GM23338 (cell line): ENCODE measurements around the gene KLHL7. TPM values are rescaled to one million over a fixed set of nuclear protein-coding genes. Genes with fewer than 3 reads are reported as not detected.

Experiments used
- ATAC-seq: fragments of 200-7000 bp; cut with Tn5 transposase; 3 replicates; pipeline ENCODE4 v1.9.1; 2020
- DNase-seq: peaks from one replicate; pipeline ENCODE4 v3.0.0-alpha.2; 2015; ENCODE audit warnings: low spot score
- H2AFZ ChIP-seq: fragments of 200-600 bp; sonication (generic); 2 replicates; pipeline ENCODE4 v1.8.0; 2016; ENCODE audit warnings: antibody characterized with exemption, mild to moderate bottlenecking, moderate library complexity
- H3F3A ChIP-seq: fragments of 200-600 bp; sonication (generic); replicated peaks from 2 replicates; pipeline ENCODE4 v1.8.0; 2017; ENCODE audit warnings: antibody characterized with exemption, mixed run types, low read depth
- H3K27ac ChIP-seq: fragments of 200-600 bp; sonication (generic); 2 replicates; pipeline ENCODE4 v1.6.1; 2016; ENCODE audit warnings: low read depth
- H3K27me3 ChIP-seq: fragments of 200-600 bp; sonication (generic); 2 replicates; pipeline ENCODE4 v1.8.0; 2016; ENCODE audit warnings: mild to moderate bottlenecking, mixed run types, moderate library complexity; ENCODE audit not compliant: insufficient read depth
- H3K36me3 ChIP-seq: fragments of 200-600 bp; sonication (generic); 2 replicates; pipeline ENCODE4 v1.8.0; 2016; ENCODE audit warnings: mild to moderate bottlenecking; ENCODE audit not compliant: insufficient read depth
- H3K4me1 ChIP-seq: fragments of 200-600 bp; sonication (generic); 2 replicates; pipeline ENCODE4 v1.8.0; 2016; ENCODE audit warnings: mild to moderate bottlenecking, moderate library complexity; ENCODE audit not compliant: insufficient read depth
- H3K4me2 ChIP-seq: fragments of 200-600 bp; sonication (generic); 2 replicates; pipeline ENCODE4 v1.7.1; 2017; ENCODE audit warnings: mixed run types
- H3K4me3 ChIP-seq: fragments of 200-600 bp; sonication (generic); 2 replicates; pipeline ENCODE4 v1.6.1; 2016; ENCODE audit warnings: mixed run types
- H3K79me2 ChIP-seq: fragments of 200-600 bp; sonication (generic); replicated peaks from 2 replicates; pipeline ENCODE4 v1.8.0; 2017; ENCODE audit warnings: mild to moderate bottlenecking; ENCODE audit not compliant: insufficient read depth
- H3K9me2 ChIP-seq: fragments of 200-600 bp; sonication (generic); 2 replicates; pipeline ENCODE4 v1.8.0; 2017; ENCODE audit not compliant: insufficient read depth
- H4K20me1 ChIP-seq: fragments of 200-600 bp; sonication (generic); replicated peaks from 2 replicates; pipeline ENCODE4 v1.8.0; 2017; ENCODE audit warnings: mild to moderate bottlenecking; ENCODE audit not compliant: insufficient read depth
- H3K27ac Mint-ChIP-seq: 2 replicates; pipeline ENCODE4 v1.8.0; 2020; ENCODE audit warnings: inconsistent platforms, mild to moderate bottlenecking, moderate library complexity, mixed read lengths
- H3K27me3 Mint-ChIP-seq: 3 replicates; pipeline ENCODE4 v1.8.0; 2022; ENCODE audit warnings: low read depth, mild to moderate bottlenecking, moderate library complexity, mixed read lengths, inconsistent platforms; ENCODE audit not compliant: insufficient read depth, poor library complexity
- H3K36me3 Mint-ChIP-seq: 3 replicates; pipeline ENCODE4 v1.8.0; 2021; ENCODE audit warnings: low read depth, mild to moderate bottlenecking, inconsistent platforms, moderate library complexity, mixed read lengths
- H3K4me1 Mint-ChIP-seq: 3 replicates; pipeline ENCODE4 v1.8.0; 2020; ENCODE audit warnings: mild to moderate bottlenecking, inconsistent platforms, mixed read lengths
- H3K4me3 Mint-ChIP-seq: 3 replicates; pipeline ENCODE4 v1.8.0; 2021; ENCODE audit warnings: moderate library complexity, mild to moderate bottlenecking, inconsistent platforms, mixed read lengths
- H3K9me3 Mint-ChIP-seq: 3 replicates; pipeline ENCODE4 v1.8.0; 2020; ENCODE audit warnings: moderate library complexity, mild to moderate bottlenecking, inconsistent platforms, mixed read lengths
- CREB1 ChIP-seq: fragments of 250-450 bp; sonication (Bioruptor Pico); IDR thresholded peaks from 2 replicates; pipeline ENCODE4 v1.5.0; 2020; ENCODE audit warnings: low read depth, mild to moderate bottlenecking, moderate library complexity
- EZH2 ChIP-seq: fragments of 200-600 bp; sonication (generic); IDR thresholded peaks from one replicate; pipeline ENCODE4 v1.8.0; 2017; ENCODE audit warnings: antibody characterized with exemption, mild to moderate bottlenecking, low read depth; ENCODE audit not compliant: unreplicated experiment
- EZH2phosphoT487 ChIP-seq: fragments of 200-600 bp; sonication (generic); IDR thresholded peaks from one replicate; pipeline ENCODE4 v1.8.1; 2018; ENCODE audit warnings: antibody characterized with exemption; ENCODE audit not compliant: unreplicated experiment
- JUNB ChIP-seq: IDR thresholded peaks from one replicate; pipeline ENCODE4 v1.6.1; 2016; ENCODE audit warnings: antibody characterized with exemption; ENCODE audit not compliant: unreplicated experiment
- NANOG ChIP-seq: IDR thresholded peaks from 2 replicates; pipeline ENCODE4 v1.6.1; 2016; ENCODE audit warnings: antibody characterized with exemption, borderline replicate concordance
- POLR2AphosphoS5 ChIP-seq: IDR thresholded peaks from 2 replicates; pipeline ENCODE4 v1.6.1; 2016; ENCODE audit warnings: antibody characterized with exemption, low read depth
- REST ChIP-seq: IDR thresholded peaks from one replicate; pipeline ENCODE4 v1.6.1; 2018; ENCODE audit warnings: antibody characterized with exemption; ENCODE audit not compliant: unreplicated experiment
- STAT1 ChIP-seq: IDR thresholded peaks from one replicate; pipeline ENCODE4 v1.6.1; 2016; ENCODE audit warnings: antibody characterized with exemption; ENCODE audit not compliant: unreplicated experiment
- ZNF114 ChIP-seq: fragments of 250-450 bp; sonication (Bioruptor Pico); IDR thresholded peaks from 2 replicates; pipeline ENCODE4 v1.5.0; 2020; ENCODE audit warnings: mild to moderate bottlenecking, moderate library complexity
- ZNF331 ChIP-seq: fragments of 250-450 bp; sonication (Bioruptor Pico); IDR thresholded peaks from 2 replicates; pipeline ENCODE4 v1.5.0; 2020; ENCODE audit warnings: low read depth, mild to moderate bottlenecking, moderate library complexity
- polyA plus RNA-seq: library from polyadenylated mRNA; unstranded; fragments of >200 nt; fragmentation: Nextera tagmentation; extraction: Ambion mirVana; gene quantifications from 2 replicates; pipeline ENCODE4 v1.2.1, GENCODE V29; 2016
- total RNA-seq: library from RNA; depleted of rRNA; stranded (reverse); fragments of >200 nt; shearing (Covaris generic); gene quantifications from 2 replicates; pipeline ENCODE4 v1.2.3, GENCODE V29; 2014
- TF ChIP-seq, protein P1 (sequence below), 2 experiments: fragments of 200-600 bp in 1 of 2; sonication (generic) in 1 of 2; conservative IDR thresholded peaks; 2 replicates each; pipeline versions ENCODE4 v1.5.1 to v1.6.1; 2016 to 2017; ENCODE audit warnings: antibody characterized with exemption in 2 of 2, low read depth in 2 of 2, mild to moderate bottlenecking in 2 of 2, moderate library complexity in 1 of 2
- TF ChIP-seq, protein P2 (sequence below): fragments of 250-450 bp; sonication (Bioruptor Pico); IDR thresholded peaks from 2 replicates; pipeline ENCODE4 v1.5.0; 2020; ENCODE audit warnings: mild to moderate bottlenecking, moderate library complexity
- TF ChIP-seq, protein P3 (sequence below): IDR thresholded peaks from 2 replicates; pipeline ENCODE4 v1.6.1; 2016; ENCODE audit warnings: antibody characterized with exemption

KLHL7 gene
- total and polyA plus RNA-seq, 2 experiments from 2014 or later, result 92.5 to 119 TPM

DNA sequence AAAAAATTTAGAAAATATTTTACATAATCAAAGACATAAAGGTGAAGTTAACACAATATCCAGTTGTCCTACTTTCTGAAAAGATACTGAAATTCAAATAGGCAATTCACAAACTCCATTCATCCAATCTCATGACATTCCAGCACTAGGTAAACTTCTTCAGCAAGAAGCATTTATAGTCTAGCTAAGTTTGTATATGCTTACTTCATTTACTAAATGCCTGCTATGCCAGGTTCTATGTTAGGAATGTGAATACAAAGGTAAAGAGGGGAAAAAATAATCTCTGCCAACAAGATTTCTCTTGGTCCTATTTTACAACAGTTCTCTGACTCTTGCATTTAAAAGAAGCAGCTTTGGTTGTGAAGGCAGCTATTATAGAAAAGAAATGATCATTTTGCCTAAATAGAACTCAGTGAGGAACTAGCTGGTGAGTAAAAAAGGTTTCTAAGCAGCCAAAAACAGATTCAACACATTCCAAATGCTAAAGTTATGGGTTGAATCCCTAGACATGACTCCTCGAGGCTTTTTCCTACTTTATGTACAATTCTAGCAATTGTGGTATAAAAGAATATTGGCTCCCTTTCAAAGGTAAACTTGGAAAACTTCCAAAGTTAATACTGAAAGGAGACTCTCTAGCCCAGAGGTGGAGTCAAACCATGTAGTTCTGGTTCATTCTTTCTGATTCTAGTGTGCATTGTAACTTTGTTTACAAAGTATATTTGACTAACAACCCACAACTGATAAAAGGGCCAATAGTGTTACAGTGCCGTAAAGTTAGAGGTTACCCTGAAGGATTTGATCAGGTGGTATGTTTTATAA lies 30.9 kb upstream of the KLHL7 start:
- DNase-seq (no peak), ATAC-seq (no peak)
- Histone ChIP-seq H3K27ac (no peak overlapping the region), H3K79me2 (no peaks in the 10 kb centered on the region), H3K4me2 (no peak overlapping the region), H3F3A (no peaks in the 10 kb centered on the region), H3K9me2 (no peaks in the 10 kb centered on the region), H3K4me1 (peaks cover 7% of the 10 kb centered on the region; the same call in 1 of the 2 replicates), H3K4me3 (no peak overlapping the region), H3K27me3 (no peaks in the 10 kb centered on the region), H4K20me1 (no peaks in the 10 kb centered on the region), H2AFZ (no peak overlapping the region), H3K36me3 (no peaks in the 10 kb centered on the region)
- Mint-ChIP-seq H3K27me3 (no peaks in the 10 kb centered on the region), H3K4me3 (no peak overlapping the region), H3K36me3 (no peaks in the 10 kb centered on the region), H3K9me3 (no peaks in the 10 kb centered on the region), H3K27ac (no peak overlapping the region), H3K4me1 (peaks cover 22% of the 10 kb centered on the region)
- TF ChIP-seq JUNB (no peak), EZH2phosphoT487 (no peak), NANOG (no peak), ZNF331 (CRISPR knock-in tag) (no peak), EZH2 (no peak), REST (no peak), STAT1 (no peak), ZNF114 (CRISPR knock-in tag) (no peak), CREB1 (CRISPR knock-in tag) (no peak), POLR2AphosphoS5 (no peak)
- TF ChIP-seq, protein P1, sequence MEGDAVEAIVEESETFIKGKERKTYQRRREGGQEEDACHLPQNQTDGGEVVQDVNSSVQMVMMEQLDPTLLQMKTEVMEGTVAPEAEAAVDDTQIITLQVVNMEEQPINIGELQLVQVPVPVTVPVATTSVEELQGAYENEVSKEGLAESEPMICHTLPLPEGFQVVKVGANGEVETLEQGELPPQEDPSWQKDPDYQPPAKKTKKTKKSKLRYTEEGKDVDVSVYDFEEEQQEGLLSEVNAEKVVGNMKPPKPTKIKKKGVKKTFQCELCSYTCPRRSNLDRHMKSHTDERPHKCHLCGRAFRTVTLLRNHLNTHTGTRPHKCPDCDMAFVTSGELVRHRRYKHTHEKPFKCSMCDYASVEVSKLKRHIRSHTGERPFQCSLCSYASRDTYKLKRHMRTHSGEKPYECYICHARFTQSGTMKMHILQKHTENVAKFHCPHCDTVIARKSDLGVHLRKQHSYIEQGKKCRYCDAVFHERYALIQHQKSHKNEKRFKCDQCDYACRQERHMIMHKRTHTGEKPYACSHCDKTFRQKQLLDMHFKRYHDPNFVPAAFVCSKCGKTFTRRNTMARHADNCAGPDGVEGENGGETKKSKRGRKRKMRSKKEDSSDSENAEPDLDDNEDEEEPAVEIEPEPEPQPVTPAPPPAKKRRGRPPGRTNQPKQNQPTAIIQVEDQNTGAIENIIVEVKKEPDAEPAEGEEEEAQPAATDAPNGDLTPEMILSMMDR (conservative IDR thresholded peaks at IDR 0.05; ENCODE audit: low read depth in 2 of 2), result no peak
- TF ChIP-seq, protein P2, sequence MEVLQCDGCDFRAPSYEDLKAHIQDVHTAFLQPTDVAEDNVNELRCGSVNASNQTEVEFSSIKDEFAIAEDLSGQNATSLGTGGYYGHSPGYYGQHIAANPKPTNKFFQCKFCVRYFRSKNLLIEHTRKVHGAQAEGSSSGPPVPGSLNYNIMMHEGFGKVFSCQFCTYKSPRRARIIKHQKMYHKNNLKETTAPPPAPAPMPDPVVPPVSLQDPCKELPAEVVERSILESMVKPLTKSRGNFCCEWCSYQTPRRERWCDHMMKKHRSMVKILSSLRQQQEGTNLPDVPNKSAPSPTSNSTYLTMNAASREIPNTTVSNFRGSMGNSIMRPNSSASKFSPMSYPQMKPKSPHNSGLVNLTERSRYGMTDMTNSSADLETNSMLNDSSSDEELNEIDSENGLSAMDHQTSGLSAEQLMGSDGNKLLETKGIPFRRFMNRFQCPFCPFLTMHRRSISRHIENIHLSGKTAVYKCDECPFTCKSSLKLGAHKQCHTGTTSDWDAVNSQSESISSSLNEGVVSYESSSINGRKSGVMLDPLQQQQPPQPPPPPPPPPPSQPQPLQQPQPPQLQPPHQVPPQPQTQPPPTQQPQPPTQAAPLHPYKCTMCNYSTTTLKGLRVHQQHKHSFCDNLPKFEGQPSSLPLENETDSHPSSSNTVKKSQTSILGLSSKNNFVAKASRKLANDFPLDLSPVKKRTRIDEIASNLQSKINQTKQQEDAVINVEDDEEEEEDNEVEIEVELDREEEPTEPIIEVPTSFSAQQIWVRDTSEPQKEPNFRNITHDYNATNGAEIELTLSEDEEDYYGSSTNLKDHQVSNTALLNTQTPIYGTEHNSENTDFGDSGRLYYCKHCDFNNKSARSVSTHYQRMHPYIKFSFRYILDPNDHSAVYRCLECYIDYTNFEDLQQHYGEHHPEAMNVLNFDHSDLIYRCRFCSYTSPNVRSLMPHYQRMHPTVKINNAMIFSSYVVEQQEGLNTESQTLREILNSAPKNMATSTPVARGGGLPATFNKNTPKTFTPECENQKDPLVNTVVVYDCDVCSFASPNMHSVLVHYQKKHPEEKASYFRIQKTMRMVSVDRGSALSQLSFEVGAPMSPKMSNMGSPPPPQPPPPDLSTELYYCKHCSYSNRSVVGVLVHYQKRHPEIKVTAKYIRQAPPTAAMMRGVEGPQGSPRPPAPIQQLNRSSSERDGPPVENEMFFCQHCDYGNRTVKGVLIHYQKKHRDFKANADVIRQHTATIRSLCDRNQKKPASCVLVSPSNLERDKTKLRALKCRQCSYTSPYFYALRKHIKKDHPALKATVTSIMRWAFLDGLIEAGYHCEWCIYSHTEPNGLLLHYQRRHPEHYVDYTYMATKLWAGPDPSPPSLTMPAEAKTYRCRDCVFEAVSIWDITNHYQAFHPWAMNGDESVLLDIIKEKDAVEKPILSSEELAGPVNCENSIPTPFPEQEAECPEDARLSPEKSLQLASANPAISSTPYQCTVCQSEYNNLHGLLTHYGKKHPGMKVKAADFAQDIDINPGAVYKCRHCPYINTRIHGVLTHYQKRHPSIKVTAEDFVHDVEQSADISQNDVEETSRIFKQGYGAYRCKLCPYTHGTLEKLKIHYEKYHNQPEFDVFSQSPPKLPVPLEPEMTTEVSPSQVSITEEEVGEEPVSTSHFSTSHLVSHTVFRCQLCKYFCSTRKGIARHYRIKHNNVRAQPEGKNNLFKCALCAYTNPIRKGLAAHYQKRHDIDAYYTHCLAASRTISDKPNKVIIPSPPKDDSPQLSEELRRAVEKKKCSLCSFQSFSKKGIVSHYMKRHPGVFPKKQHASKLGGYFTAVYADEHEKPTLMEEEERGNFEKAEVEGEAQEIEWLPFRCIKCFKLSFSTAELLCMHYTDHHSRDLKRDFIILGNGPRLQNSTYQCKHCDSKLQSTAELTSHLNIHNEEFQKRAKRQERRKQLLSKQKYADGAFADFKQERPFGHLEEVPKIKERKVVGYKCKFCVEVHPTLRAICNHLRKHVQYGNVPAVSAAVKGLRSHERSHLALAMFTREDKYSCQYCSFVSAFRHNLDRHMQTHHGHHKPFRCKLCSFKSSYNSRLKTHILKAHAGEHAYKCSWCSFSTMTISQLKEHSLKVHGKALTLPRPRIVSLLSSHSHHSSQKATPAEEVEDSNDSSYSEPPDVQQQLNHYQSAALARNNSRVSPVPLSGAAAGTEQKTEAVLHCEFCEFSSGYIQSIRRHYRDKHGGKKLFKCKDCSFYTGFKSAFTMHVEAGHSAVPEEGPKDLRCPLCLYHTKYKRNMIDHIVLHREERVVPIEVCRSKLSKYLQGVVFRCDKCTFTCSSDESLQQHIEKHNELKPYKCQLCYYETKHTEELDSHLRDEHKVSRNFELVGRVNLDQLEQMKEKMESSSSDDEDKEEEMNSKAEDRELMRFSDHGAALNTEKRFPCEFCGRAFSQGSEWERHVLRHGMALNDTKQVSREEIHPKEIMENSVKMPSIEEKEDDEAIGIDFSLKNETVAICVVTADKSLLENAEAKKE (CRISPR knock-in tag), result no peak
- TF ChIP-seq, protein P3, sequence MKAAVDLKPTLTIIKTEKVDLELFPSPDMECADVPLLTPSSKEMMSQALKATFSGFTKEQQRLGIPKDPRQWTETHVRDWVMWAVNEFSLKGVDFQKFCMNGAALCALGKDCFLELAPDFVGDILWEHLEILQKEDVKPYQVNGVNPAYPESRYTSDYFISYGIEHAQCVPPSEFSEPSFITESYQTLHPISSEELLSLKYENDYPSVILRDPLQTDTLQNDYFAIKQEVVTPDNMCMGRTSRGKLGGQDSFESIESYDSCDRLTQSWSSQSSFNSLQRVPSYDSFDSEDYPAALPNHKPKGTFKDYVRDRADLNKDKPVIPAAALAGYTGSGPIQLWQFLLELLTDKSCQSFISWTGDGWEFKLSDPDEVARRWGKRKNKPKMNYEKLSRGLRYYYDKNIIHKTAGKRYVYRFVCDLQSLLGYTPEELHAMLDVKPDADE, result no peak
